HG03521 (cell line): ENCODE measurements around the gene NECTIN1.

Experiments
- ATAC-seq: cut with Tn5 transposase; IDR thresholded peaks from one replicate; pipeline ENCODE4 v1.9.1; 2021; ENCODE audit warnings: mild to moderate bottlenecking, moderate library complexity; ENCODE audit not compliant: unreplicated experiment

Gene NECTIN1

DNA sequence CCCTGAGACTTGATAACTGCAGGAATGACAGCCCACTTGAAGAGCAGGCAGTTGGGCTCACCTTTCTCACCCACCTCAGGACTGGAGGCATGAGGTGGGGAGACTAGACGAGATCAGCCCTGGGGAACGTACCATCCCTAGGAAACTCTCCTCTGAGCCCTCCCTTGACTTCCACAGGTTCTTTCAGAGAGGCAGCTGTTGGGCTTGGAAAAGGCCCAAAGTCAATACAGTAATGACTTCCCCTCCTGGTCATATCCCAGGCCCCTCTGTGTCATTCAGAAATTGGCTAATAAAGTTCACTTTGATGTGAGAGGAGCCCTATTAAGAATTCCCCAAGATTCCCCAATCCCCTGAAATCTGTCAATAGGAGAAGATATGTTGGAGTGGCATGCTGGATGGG lies 5.8 kb upstream of the NECTIN1 start:
- no peak for ATAC-seq

DNA sequence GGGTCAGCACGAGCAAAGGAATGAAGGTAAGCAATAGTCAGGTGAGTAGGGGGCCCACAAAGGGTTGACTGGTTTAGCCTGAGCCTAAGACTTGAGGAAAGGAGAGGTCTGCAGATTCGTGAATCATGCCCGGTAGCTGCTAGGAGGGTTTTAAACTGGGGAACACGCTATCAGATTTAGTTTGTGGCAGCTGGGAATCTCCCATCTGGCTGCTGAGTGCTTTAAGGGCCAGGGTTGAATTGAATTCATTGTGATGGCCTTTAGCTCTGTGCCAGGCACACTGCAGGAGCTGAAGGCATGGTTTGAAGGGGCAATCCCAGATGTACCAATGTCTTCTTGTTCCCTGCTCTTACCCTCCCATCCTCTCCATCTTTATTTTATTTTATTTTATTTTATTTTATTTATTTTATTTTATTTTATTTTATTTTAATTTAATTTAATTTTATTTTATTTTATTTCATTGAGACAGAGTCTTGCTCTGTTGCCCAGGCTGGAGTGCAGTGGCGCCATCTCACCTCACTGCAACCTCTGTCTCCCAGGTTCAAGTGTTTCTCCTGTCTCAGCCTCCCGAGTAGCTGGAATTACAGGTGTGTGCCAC lies 1.9 kb upstream of the NECTIN1 start:
- ATAC-seq, result no peak

DNA sequence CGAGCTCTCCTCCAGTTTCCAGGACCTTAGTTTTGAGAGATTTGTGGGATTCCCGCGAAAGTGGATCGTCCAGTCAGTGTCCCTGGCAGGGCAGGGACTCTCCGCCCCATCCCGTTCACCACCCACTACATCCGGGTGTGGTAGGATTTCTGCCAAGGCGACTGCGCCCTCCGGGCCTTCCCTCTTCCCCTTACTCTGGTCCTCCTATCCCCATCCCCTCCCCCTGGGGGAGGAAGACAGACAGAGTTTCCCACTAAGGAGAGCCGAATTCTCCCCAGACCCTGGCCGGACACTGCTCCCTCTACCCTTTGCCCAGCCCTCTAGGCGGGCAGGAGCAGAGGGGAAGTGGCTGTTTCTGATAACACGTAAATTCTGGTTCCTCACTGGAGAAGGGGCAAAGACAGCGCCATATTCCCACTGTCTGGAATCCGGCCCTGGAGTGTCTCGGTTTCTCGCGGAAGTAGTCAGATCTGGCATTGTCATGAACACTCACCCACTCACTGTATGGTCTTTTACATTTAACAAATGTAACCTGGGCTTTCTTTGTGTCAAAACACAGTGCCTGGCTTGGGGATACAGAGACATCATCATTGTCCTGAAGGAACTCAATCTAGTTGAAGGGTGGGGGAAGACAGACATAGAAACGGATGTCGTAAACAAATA lies 1.1 kb upstream of the NECTIN1 start:
- no peak for ATAC-seq

DNA sequence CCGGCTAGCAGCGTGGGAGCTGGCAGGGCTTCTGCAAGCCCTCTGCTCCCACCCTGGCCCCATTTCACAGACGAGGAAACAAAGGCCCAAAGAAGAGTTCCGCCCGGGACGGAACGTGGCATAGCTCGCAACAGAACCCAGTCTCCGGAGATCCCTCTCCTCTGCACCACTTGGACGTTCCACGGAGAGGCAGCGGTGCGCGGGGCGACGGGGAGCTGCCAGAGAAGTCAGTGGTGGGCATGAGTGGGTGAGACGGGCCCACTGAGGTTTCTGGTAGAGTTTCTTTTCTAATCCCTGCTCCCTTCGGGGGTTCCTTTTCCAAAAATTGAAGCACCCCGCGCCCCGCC lies 554 bp upstream of the NECTIN1 start:
- ATAC-seq, result peak; percentile 18

DNA sequence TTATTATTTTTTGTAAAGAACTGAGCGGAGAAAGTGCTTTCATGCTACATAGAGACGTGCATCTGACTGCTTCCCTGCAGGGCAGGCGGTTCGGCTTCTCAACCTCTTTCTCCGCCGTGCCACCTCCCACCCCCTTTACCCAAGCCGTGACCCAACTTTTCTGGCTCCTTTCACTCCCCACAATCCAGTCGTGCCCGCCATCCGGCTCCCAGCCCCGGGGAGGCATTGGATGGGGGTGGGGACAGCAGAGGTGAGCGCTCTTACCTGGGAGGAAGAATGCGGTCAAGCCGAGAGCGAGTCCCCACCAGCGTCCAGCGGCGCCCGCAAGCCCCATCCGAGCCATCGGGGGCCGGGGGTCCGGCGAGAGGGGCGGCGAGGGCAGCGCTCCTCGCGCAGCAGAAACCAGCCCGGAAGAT lies 781 bp downstream of the NECTIN1 start:
- ATAC-seq, result no peak

DNA sequence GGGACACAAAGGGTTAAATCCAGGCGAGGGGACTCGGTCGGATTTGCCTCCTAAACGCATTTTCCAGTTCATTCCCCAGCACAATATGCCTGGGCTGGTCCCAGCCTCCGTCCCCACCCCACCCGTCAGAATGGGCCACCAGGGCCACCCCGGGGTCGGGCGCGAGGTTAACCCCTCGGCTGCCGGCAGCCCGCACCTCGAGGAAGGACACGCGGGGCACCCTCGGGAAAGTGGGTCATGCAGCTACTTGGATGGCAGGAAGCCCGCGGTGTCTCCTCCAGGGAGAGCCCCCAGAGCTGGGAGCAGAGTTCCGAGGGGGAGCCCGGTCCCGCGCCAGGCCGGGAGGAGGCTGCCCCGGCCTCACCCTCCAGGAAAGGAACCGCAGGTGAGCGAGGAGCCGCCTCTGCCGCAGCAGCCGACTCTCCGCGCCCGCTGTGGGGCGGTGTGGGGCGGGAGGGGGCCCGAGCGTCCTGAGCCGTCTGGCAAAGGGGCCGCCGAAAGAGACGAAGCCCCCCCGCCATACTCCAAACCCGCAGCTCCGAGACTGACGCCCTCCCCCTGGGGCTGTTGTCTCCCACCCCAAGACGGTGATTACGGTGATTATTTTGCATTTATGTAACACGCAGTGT lies 1.4 kb downstream of the NECTIN1 start:
- ATAC-seq, result no peak

DNA sequence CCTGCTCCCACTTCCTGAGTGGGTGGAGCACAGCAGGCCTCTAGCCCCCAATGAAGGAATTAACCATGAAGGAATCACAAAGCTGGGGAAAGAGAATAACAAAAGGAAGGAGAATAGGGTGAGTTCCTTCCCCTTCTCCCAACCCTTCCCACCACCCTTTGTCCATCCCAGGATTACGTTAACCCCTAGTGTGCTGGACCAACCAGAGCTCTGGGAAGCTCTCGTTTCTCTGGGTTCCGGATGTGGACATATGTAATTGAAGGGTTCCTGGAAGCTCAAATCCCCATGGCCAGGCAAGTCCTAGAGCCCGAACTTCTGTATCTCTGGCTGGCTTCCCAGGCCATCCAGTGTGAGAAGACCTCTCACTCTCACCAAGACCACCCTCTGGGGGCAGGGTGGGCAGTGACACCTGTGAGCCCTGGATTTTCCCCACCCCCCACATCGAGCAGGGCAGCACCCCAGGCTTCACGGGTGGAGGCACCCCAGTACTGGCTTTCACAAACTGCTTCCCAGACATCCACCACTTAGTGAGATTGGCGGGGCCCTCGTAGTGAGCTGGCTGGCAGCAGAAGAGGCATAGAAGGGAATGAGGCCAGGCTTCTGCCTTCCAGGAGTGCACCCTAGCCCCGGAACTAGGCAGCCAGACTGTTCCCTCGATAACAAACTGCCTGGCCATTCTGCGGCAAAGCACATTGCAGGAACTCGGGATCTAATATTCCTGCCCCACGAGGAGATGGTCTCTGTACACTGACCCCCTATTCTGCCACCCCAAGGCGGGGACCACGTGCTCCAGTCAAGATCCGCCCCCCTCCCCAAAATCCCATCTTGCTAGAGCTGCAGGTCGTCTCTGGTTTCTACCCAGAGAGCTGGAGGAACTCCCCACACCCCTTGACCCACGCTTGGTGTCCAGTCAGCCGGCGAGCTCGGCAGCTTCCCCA lies 2.1 kb downstream of the NECTIN1 start:
- no peak for ATAC-seq

DNA sequence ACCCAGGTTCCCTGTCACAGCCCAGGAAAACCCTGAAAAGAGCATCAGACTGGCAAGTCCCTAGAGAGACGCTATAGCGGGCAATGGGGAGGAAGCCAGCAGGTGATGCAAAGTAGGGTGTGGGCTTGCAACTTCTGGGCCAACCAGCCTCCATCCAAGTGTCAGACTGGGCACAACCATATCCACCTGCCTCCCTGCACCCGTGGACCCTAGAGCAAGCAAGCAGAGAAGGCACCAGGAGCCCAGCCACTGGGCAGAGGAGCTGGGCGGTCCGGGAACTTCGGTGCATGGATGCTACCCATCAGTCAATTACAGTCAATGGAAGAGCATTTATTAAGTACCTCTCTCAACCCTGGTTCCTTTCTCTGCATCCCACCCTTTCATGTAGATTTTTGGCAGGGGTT lies 2.8 kb downstream of the NECTIN1 start:
- no peak for ATAC-seq

DNA sequence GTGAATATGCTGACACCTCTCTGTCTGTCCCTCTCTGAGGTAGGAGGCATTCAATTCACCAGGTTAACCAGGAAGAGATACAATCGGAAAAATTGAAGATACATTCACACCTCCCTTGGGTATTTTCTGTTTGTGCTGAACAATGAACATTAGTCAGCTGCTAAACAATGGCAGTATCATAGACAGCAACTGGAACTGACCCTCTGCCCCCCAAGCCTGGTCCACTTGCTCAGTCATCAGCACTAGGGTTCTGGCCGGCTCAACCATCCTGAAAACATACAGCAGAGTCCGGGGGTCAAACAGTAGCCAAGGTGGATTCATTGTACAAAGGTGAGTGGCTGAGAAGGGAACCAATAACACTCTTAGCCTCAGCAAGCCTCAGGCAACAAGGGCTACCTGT lies 4.0 kb downstream of the NECTIN1 start:
- no peak for ATAC-seq

DNA sequence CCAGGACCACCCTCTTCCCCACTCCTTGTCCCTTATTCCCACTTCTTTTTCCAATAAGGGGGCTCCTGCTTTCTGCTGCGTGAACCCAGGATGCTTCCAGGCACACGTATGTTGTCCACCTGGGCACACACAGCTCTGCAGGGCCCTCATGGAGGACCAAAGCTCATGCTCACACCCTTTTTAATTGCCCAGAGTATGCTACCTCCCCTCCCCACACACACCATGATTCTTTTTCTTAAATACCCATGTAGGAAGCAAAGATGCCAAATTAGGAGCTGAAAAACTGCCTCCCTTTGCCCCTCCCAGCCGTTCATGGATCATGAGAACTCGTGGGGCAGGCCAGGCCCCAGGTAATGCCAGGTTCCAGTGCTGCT lies 5.1 kb downstream of the NECTIN1 start:
- ATAC-seq, result no peak

DNA sequence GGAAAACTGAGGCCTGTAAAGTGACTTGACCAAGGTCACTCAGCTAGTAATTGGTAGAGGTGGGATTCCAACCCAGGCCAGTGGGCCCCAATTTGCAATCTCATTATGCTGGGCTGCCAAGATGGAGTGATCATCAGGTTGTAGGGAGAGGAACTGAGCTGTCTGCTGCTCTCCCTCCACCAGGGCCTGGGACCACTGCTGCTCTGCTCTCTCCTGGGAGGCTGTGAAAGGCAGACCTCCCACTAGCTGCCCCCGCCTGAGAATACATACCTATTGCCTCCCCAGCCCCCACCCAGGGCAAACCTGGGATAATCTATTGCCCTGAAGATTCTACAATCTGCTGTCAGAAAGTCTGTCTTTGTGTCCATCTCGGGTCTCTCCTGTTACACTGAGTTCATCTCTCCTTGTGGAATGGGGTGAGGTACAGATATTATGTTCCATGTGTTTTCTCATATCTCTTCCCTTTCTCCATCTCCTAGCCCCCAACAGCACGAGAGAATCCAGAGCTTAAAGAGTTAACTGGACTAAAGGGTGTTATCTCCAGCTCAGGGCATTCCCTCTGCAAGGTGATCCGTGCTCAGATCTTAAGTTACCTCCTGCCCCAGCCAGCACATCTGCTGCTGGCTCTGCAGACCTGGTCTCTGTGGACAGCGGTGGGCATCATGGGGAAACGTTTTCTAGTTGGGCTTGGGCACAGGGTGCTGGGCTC lies 5.6 kb downstream of the NECTIN1 start:
- ATAC-seq, result no peak

DNA sequence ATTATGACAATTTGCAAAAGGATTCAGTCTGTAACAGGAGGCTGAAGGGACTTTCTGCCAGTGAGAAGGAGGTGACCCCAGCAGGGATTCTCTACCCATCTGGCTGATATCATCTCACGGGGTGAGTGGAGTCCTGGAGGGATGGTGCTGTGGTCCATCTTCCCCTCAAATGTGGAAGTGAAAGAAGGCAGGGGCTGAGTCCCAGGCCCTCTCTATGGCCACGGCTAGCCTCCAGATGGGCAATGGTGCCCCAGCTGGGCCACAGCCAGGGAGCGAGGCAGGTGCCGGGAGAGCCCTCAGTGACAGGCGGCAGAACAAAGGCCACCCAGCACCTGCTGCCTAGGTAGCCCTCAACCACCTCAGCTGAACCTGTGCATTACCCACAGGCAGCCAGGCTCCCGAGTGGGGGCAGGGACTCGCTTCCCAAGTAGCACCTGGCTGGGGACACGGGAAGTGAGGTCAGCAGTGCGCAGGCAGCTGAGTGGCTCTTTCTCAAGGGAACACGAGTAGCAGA lies 6.7 kb downstream of the NECTIN1 start:
- ATAC-seq, result no peak

DNA sequence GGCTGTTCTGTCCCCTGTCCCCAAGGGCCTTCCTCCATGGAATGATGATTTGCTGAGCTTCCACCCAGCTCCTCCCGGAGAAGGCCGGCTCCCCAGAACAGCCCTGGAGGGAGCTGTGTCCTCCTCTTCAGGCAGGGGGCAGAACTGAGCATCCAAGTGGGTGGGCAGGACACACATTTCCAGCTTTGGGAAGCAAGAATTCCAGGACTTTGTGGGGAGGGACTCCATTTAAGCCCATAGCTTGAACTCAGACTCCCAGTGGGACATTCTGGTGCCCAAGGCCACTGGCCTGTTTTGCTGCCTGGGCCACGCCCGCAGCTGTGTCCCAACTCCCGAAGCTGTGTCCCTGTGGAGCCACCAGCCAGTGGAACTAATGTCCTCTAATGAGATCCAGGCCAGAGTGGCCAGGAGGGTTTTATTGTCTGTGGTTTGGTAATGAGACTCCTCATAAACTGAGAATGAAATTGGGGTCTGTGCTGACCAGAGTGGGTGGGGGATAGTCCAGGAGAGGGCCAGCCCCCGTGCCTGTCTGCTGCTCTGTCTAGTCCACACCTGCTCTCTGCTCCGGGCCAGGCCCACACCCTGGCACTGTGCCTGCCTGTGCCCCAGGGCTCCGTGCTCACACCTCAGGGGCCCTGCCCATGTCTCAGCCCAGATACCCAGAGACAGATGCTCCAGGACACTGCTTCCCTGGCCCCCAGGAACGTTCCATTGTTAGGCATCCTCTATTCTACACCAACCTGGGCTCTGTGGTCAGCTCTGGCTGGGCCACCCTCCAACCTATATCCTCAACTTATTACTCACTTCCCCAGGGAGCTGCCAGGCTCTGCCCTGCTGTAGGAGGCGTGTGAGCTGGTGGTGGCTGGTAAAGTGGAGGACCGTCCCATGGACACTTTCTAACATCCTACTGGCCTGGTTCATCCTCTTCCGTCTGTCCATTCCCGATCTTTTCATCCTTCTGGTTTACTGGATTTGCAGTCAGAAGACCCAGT lies 7.6 kb downstream of the NECTIN1 start:
- no peak for ATAC-seq

DNA sequence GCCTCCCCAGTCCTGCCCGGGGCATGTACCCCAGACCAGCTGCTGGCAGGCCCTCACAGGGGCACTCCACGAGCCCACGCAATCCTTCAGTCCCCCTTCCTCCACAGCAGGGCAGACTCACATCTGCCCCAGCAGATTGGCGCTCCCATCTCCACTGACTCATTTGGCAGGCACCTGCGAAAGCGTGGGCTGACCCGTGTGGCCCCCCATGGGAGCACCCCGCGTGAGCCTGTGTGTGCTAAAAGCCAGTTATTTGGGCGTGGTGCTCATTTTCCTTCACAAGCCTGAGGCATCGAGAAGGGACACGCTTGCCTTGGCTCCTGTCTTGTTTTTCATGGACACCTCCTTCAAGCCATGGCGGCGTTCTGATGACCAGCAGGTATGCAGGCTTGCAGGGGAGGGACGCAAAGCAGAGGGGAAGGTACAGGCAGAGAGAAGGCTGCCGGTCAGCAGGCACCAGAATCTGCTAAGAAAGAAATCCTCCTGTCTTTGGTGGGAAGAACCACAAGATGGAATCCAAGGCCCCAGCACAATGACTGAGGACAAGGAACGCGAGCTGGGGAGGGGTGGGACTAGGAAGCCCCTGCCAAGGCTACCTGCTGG lies 8.6 kb downstream of the NECTIN1 start:
- no peak for ATAC-seq

DNA sequence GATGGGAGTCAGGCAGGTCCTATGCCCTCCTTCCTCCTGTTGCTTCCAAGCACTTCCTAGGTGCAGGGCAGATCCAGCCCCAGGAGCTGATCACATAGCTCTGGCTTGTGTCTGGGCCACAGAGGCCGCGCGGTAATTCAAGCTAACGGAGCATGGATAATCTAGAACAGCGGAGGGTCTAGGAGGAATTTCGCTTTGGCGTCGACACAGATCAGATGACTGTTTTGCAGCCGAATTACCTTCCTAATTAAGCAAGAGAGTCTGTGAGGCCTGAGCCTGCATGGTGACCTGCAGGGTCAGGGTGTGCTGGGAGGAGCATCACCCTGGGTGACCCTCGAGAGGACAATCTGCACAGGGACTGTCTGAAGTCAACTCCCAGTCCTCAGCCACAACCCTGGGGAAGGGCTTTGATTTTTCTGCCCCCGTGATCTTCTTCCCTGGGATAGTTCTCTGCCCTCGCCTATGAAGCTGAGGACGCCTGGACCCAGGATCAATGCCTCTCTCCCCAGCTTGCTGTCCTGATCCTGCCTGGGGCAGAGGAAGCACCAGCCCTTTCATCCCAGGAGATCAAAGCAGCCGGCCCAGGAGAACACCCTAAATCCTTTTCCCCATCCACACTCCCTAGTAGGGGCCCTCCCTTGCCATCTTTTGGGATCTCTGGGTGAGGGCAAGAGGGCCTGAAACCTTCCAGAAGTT lies 11.0 kb downstream of the NECTIN1 start:
- ATAC-seq, result no peak

DNA sequence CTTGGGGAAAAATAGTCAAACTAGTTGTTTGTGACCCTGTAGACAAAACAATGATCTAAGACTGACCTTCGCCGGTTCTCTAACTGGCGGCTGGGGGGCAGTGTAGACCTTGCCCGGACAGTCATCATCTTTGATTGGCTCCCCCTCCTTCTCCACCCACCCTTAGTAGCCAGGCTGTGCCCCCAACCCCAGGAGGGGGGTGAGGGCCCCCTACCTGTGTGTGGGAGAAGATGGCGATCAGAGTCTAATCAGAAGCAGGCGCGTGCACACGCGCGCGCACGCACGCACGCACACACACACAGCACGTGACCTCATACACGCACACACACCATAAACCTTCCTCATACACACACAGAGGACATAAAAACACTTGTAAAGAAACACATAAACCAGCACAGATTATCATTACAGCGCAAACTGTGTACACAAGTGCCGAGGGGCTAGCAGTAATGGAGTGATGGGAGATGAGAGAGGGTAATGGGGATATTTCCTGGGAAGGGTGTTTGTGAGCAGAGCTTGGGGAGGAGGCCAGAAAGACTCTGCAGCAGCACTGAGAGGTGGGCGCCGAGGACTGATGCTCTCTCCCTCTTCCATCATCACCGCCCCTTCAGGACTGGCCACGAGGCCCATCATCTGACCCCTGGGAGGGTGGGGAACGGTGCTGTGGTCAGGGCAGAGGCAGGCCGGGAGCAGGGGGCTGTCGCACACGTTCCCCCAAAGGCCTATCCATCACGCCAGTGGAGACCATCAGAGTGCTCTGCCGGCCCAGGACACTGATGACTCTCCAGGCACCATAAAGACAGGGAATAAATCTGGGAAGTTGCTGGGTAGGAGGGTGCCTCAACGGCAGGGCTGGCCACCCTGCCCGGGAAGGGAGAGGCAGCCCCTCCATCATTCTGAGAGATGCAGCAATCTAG lies 12.2 kb downstream of the NECTIN1 start:
- ATAC-seq, result no peak

DNA sequence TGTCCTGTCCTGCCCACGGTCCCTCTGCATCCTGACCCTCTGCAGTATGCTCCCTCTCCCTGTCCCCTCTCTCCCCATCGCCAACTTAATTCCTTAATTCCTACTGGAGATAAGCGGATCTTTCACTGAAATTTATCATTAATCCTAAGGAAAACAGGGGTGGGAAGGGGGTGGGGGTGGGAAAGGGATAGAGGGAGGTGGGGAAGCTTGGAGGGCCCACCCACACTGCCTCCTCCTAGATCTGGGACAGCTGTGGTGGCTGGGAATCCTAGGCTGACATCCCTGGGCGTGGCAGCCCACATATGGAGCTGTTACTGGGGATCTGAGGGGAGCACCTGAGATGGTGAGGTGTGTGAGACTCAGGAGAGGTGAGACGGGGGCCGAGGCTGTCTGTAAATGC lies 14.4 kb downstream of the NECTIN1 start:
- ATAC-seq, result no peak

DNA sequence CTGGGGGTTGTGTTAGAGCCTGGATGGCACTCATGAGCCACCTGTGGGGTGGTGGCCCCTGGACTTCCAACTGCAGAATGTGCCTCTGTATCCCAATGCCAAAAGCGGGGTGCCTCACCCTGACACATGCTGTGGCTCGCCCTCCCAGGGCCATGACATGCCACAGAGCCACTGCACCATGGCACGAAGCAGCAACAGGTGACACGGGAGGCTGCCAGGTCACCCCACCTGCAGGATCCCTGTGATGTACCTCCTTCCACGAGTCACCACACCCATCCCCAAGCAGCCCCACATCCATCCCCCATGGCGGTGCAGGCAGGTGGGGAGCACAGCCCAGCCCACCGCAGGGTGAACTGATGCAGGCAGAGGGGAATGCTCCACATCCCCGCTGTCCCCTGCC lies 14.8 kb downstream of the NECTIN1 start:
- no peak for ATAC-seq
